HepG2 (cell line): ENCODE measurements around the gene HMGN4. TPM values are rescaled to one million over a fixed set of nuclear protein-coding genes. Genes with fewer than 3 reads are reported as not detected.
A peak's percentile ranks its signal among the peaks of the same experiment; 100 is the strongest.

Experiments
- ATAC-seq: fragments of 200-7000 bp; cut with Tn5 transposase; 3 replicates; pipeline ENCODE4 v1.9.1; 2020; ENCODE audit warnings: mild to moderate bottlenecking, moderate library complexity
- BruUV-seq: library from RNA; stranded (reverse); fragments of 400-500 nt; replicated peaks from 2 replicates; lab custom pipeline; 2021; lab: Mats Ljungman, UMichigan
- CTCF ChIA-PET: fragments of 300-600 bp; formaldehyde crosslinking; extraction: SDS; loops from one replicate; lab custom pipeline; 2021; ENCODE audit warnings: low total read pairs, inconsistent platforms, low intra/inter-chr PET ratio; lab: Yijun Ruan, JAX
- POLR2A ChIA-PET: fragments of 350-600 bp; sonication (Branson Sonifier 250); formaldehyde crosslinking; loops from one replicate; lab custom pipeline; 2020; ENCODE audit warnings: antibody characterized with exemption, inconsistent platforms; lab: Yijun Ruan, JAX
- DNase-seq: peaks from one replicate; pipeline ENCODE4 v3.0.0-alpha.2; 2015; ENCODE audit warnings: low spot score
- FAIRE-seq: peaks from 3 replicates; lab custom pipeline; 2011; peaks lifted over from hg19 to GRCh38; lab: Jason Lieb, UNC
- H2AFZ ChIP-seq: one replicate; pipeline ENCODE4 v1.6.1; 2011; ENCODE audit warnings: low read length, inconsistent platforms
- H3K27ac ChIP-seq: fragments of 300-600 bp; 3 replicates; pipeline ENCODE4 v1.8.0; 2011; ENCODE audit warnings: mixed run types, mild to moderate bottlenecking, mixed read lengths, low read length, inconsistent platforms; ENCODE audit not compliant: insufficient read depth; ENCODE audit errors: extremely low read length
- H3K27me3 ChIP-seq, 2 experiments: fragments of 200-600 bp in 1 of 2; 2 replicates in 1 of 2; 3 replicates in 1 of 2; pipeline versions ENCODE4 v1.6.0 to v1.8.0; 2011; ENCODE audit warnings: low read length in 2 of 2, mild to moderate bottlenecking in 2 of 2, moderate library complexity in 2 of 2, inconsistent platforms in 1 of 2; ENCODE audit not compliant: insufficient read depth in 2 of 2, control insufficient read depth in 1 of 2
- H3K36me3 ChIP-seq, 2 experiments: fragments of 200-600 bp in 1 of 2; replicated peaks in 1 of 2; 2 replicates in 1 of 2; 3 replicates in 1 of 2; pipeline versions ENCODE4 v1.5.1 to v1.8.0; 2011; ENCODE audit warnings: low read length in 2 of 2, inconsistent platforms in 1 of 2; ENCODE audit not compliant: insufficient read depth in 2 of 2, control insufficient read depth in 1 of 2
- H3K4me1 ChIP-seq: 2 replicates; pipeline ENCODE4 v1.5.1; 2012; ENCODE audit warnings: low read length, inconsistent platforms; ENCODE audit not compliant: insufficient read depth
- H3K4me2 ChIP-seq: 2 replicates; pipeline ENCODE4 v1.6.0; 2011; ENCODE audit warnings: low read depth, low read length, inconsistent platforms
- H3K4me3 ChIP-seq, 3 experiments: fragments of 200-600 bp in 1 of 3; sonication (generic), shearing (Covaris generic) in 1 of 3; replicated peaks in 1 of 3; 2 replicates each; pipeline ENCODE4 v1.5.1; 2011 to 2016; ENCODE audit warnings: low read length in 3 of 3, inconsistent platforms in 2 of 3, low read depth in 2 of 3, mild to moderate bottlenecking in 2 of 3, control low read depth in 1 of 3, mixed read lengths in 1 of 3; ENCODE audit not compliant: insufficient read depth in 1 of 3
- H3K79me2 ChIP-seq: one replicate; pipeline ENCODE4 v1.6.1; 2011; ENCODE audit warnings: low read length, inconsistent platforms; ENCODE audit not compliant: insufficient read depth
- H3K9ac ChIP-seq: 2 replicates; pipeline ENCODE4 v1.6.0; 2011; ENCODE audit warnings: mild to moderate bottlenecking, low read depth, low read length, inconsistent platforms; ENCODE audit not compliant: insufficient read depth
- H3K9me3 ChIP-seq: 2 replicates; pipeline ENCODE4 v1.5.1; 2012; ENCODE audit warnings: mild to moderate bottlenecking, low read length
- H4K20me1 ChIP-seq: 2 replicates; pipeline ENCODE4 v1.6.0; 2011; ENCODE audit warnings: inconsistent platforms, mild to moderate bottlenecking, low read length, moderate library complexity; ENCODE audit not compliant: insufficient read depth
- ADNP ChIP-seq: sonication (generic); formaldehyde crosslinking; IDR thresholded peaks from 2 replicates; pipeline ENCODE4 v1.4.0; 2020; ENCODE audit warnings: missing genetic modification reagents
- AHDC1 ChIP-seq: sonication (generic); formaldehyde crosslinking; IDR thresholded peaks from 2 replicates; pipeline ENCODE4 v1.5.1; 2020; ENCODE audit warnings: mild to moderate bottlenecking, missing genetic modification reagents, borderline replicate concordance
- CEBPB ChIP-seq: IDR thresholded peaks from 2 replicates; pipeline ENCODE4 v1.6.1; 2011; ENCODE audit warnings: low read depth, low read length, improper control_type of control experiment, borderline replicate concordance
- CSRNP2 ChIP-seq: sonication (generic); formaldehyde crosslinking; conservative IDR thresholded peaks from 2 replicates; pipeline ENCODE4 v1.8.0; 2022; ENCODE audit warnings: low read depth, missing genetic modification reagents
- ZNF441 ChIP-seq: sonication (generic); formaldehyde crosslinking; IDR thresholded peaks from 2 replicates; pipeline ENCODE4 v1.7.0; 2021; ENCODE audit warnings: missing genetic modification reagents, borderline replicate concordance
- ZNF770 ChIP-seq: sonication (generic); formaldehyde crosslinking; IDR thresholded peaks from 2 replicates; pipeline ENCODE4 v1.5.0; 2020; ENCODE audit warnings: mild to moderate bottlenecking, missing genetic modification reagents
- ZNF800 ChIP-seq: sonication (generic); formaldehyde crosslinking; IDR thresholded peaks from 2 replicates; pipeline ENCODE4 v1.4.0; 2020; ENCODE audit warnings: missing genetic modification reagents
- WGBS: methylation state at CpG from one replicate; pipeline ENCODE4 v1.1.6; 2017; ENCODE audit warnings: low lambda C conversion rate; 5-methylcytosine and 5-hydroxymethylcytosine counted together
- in situ Hi-C: cut with HindIII; loops from 2 replicates; pipeline ENCODE4 v1.10.0; 2017; ENCODE audit warnings: low pct_unique_long_range_greater_than_20kb; ENCODE audit not compliant: extremely low pct_ligation_motif_present
- intact Hi-C: fragments of 100-400 bp; cut with micrococcal nuclease; formaldehyde crosslinking; loops from one replicate; pipeline ENCODE4 v1.10.0; 2022; ENCODE audit not compliant: unreplicated experiment
- polyA plus RNA-seq, 8 experiments: library from polyadenylated mRNA; depleted of rRNA in 3 of 8; stranded (reverse) in 7 of 8; unstranded in 1 of 8; fragments of >200 nt; fragmentation: Illumina TruSeq in 4 of 8; extraction: Trizol in 4 of 8; gene quantifications; 2 replicates each; pipeline versions ENCODE4 v1.2.1 to v1.2.3, GENCODE V29; 2011 to 2016; ENCODE audit warnings: low read depth in 4 of 8, missing spikeins in 1 of 8, mixed read lengths in 1 of 8; ENCODE audit not compliant: insufficient read depth in 1 of 8
- total RNA-seq, 5 experiments: library from RNA; depleted of rRNA; stranded (reverse); fragments of >200 nt; fragmentation: Illumina TruSeq; extraction: Trizol; gene quantifications; 2 replicates each; pipeline ENCODE4 v1.2.3, GENCODE V29; 2016; ENCODE audit warnings: low read depth in 1 of 5

The HMGN4 gene
- total and polyA plus RNA-seq, 2 of the 13 experiments (the other 11 are each of a cell fraction or from before 2014, with no cell fraction given), result 39.9 to 52.1 TPM

- FAIRE-seq (no peak), ATAC-seq (no peak), DNase-seq (no peak)
- Histone ChIP-seq H3K9me3 (no peaks in the 10 kb centered on the region), H3K27ac (no peak overlapping the region), H3K36me3 (peaks cover 1 to 7% of the 10 kb centered on the region in 2 experiments), H2AFZ (peak overlapping the region; percentile 16), H3K4me3 (no peak overlapping the region; a peak in 1 of 6 replicates), H3K4me1 (peaks cover 31% of the 10 kb centered on the region), H3K79me2 (peaks cover 15% of the 10 kb centered on the region), H3K4me2 (peak overlapping the region; percentile 87), H4K20me1 (no peaks in the 10 kb centered on the region), H3K27me3 (no peaks in the 10 kb centered on the region; a peak in 1 of 5 replicates), H3K9ac (no peak overlapping the region; the same call in 1 of the 2 replicates)
- WGBS, result 40% methylated on average over 20 of the region's 20 CpGs
- intact Hi-C loops, result no loop called here
- BruUV-seq, result no TSS peak
- in situ Hi-C loops, result no loop called here
- ChIA-PET POLR2A (interaction anchor here (0.6 to 1.5 kb wide), 2 partner anchors 17 to 420 kb away, joined by 3 to 4 read pairs; no protein-coding TSS in a partner anchor), CTCF (interaction anchor here (2.9 kb wide), 1 partner anchor 252 kb away, joined by 18 read pairs; no protein-coding TSS in a partner anchor)
- TF ChIP-seq ZNF770, result 0 out of 2 replicates have a peak, but pooled peaks have one; percentile 24
- TF ChIP-seq CEBPB, result 0 out of 2 replicates have a peak, but pooled peaks have one; percentile 4
- TF ChIP-seq ADNP, result peak; percentile 56; the same call in 1 of the 2 replicates
- no peak for TF ChIP-seq CSRNP2
- 0 out of 2 replicates have a peak, but pooled peaks have one; percentile 31 for TF ChIP-seq AHDC1 (CRISPR knock-in tag)
- 0 out of 2 replicates have a peak, but pooled peaks have one; percentile 21 for TF ChIP-seq ZNF800 (CRISPR knock-in tag)
- TF ChIP-seq ZNF441, result peak; percentile 84; the same call in 1 of the 2 replicates
Measured at GRCh38 chr6:26593278-26594130, 55.3 kb downstream of the HMGN4 start.
